ENCODE data around the gene FGF7.

Gene FGF7

DNA sequence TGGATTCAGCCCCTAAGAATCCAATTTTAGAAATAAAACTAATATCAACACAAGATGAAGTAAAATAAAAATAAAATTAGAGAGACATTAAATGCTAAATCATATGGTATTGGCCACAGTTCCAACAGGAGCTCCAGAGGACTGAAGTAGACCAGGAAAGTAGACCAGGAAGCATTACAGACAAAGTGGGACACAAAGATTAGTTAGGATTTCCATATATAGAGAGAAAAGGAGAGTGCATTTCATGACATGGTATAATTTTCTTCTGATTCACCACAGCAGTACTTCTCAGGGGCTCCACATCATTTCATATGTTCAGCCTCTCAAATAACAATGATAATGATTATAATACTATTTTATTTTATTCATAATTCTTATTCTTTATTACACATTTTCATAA, 18.3 kb downstream of the FGF7 start:
- Histone ChIP-seq H3K79me2 (ENCODE audit: low read length) (no peaks in the 10 kb centered on the region), H3K27me3 (replicated peaks; ENCODE audit: insufficient read depth, low read length) (no peaks in the 10 kb centered on the region), H3K4me2 (ENCODE audit: low read depth, low read length) (no peak overlapping the region), H4K20me1 (ENCODE audit: insufficient read depth, low read length) (no peaks in the 10 kb centered on the region), H3K4me1 (ENCODE audit: low read length) (peaks cover 36% of the 10 kb centered on the region), H3F3A (ENCODE audit: insufficient read depth, low read length) (0 out of 2 replicates have a peak, but pooled peaks cover 4% of the 10 kb centered on the region), H3K27ac (ENCODE audit: low read length) (no peak overlapping the region), H3K9me2 (replicated peaks; ENCODE audit: insufficient read depth, low read length) (no peaks in the 10 kb centered on the region), H2AFZ (ENCODE audit: low read length) (no peak overlapping the region), H3K4me3 (ENCODE audit: low read length) (no peak overlapping the region), H3K9ac (ENCODE audit: low read length) (no peak overlapping the region), H3K36me3 (replicated peaks; ENCODE audit: insufficient read depth, low read length) (no peaks in the 10 kb centered on the region), H3K9me3 (replicated peaks; ENCODE audit: insufficient read depth, low read length) (no peaks in the 10 kb centered on the region)
- DNase-seq = no peak
- TF ChIP-seq EZH2phosphoT487 (IDR thresholded peaks at IDR 0.05; ENCODE audit: low read length) (no peak), EZH2 (optimal IDR thresholded peaks at IDR 0.05; ENCODE audit: low read depth, low read length) (no peak)
- TF ChIP-seq, protein P1, sequence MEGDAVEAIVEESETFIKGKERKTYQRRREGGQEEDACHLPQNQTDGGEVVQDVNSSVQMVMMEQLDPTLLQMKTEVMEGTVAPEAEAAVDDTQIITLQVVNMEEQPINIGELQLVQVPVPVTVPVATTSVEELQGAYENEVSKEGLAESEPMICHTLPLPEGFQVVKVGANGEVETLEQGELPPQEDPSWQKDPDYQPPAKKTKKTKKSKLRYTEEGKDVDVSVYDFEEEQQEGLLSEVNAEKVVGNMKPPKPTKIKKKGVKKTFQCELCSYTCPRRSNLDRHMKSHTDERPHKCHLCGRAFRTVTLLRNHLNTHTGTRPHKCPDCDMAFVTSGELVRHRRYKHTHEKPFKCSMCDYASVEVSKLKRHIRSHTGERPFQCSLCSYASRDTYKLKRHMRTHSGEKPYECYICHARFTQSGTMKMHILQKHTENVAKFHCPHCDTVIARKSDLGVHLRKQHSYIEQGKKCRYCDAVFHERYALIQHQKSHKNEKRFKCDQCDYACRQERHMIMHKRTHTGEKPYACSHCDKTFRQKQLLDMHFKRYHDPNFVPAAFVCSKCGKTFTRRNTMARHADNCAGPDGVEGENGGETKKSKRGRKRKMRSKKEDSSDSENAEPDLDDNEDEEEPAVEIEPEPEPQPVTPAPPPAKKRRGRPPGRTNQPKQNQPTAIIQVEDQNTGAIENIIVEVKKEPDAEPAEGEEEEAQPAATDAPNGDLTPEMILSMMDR (IDR thresholded peaks at IDR 0.05; ENCODE audit: low read length) = no peak

GRCh38 chr15:49441816-49442215, 18.8 kb downstream of the FGF7 start:
- Histone ChIP-seq H3K9me2 (replicated peaks; ENCODE audit: insufficient read depth, low read length) (no peaks in the 10 kb centered on the region), H3K4me3 (ENCODE audit: low read length) (no peak overlapping the region), H2AFZ (ENCODE audit: low read length) (no peak overlapping the region), H3K27me3 (replicated peaks; ENCODE audit: insufficient read depth, low read length) (no peaks in the 10 kb centered on the region), H3K9ac (ENCODE audit: low read length) (no peak overlapping the region), H3K27ac (ENCODE audit: low read length) (no peak overlapping the region), H3K79me2 (ENCODE audit: low read length) (no peaks in the 10 kb centered on the region), H4K20me1 (ENCODE audit: insufficient read depth, low read length) (no peaks in the 10 kb centered on the region), H3K9me3 (replicated peaks; ENCODE audit: insufficient read depth, low read length) (no peaks in the 10 kb centered on the region), H3K36me3 (replicated peaks; ENCODE audit: insufficient read depth, low read length) (no peaks in the 10 kb centered on the region), H3K4me2 (ENCODE audit: low read depth, low read length) (no peak overlapping the region), H3F3A (ENCODE audit: insufficient read depth, low read length) (0 out of 2 replicates have a peak, but pooled peaks cover 4% of the 10 kb centered on the region), H3K4me1 (ENCODE audit: low read length) (peaks cover 36% of the 10 kb centered on the region)
- TF ChIP-seq EZH2 (optimal IDR thresholded peaks at IDR 0.05; ENCODE audit: low read depth, low read length) (no peak), EZH2phosphoT487 (IDR thresholded peaks at IDR 0.05; ENCODE audit: low read length) (no peak)
- TF ChIP-seq, protein P1 (IDR thresholded peaks at IDR 0.05; ENCODE audit: low read length) = no peak
- no peak for DNase-seq

GRCh38 chr15:49452595-49452994, 29.6 kb downstream of the FGF7 start:
- Histone ChIP-seq H3F3A (ENCODE audit: insufficient read depth, low read length) (no peaks in the 10 kb centered on the region), H3K9me2 (replicated peaks; ENCODE audit: insufficient read depth, low read length) (no peaks in the 10 kb centered on the region), H3K27me3 (replicated peaks; ENCODE audit: insufficient read depth, low read length) (no peaks in the 10 kb centered on the region), H3K9ac (ENCODE audit: low read length) (no peak overlapping the region), H2AFZ (ENCODE audit: low read length) (no peak overlapping the region), H3K4me1 (ENCODE audit: low read length) (no peaks in the 10 kb centered on the region), H3K79me2 (ENCODE audit: low read length) (no peaks in the 10 kb centered on the region), H3K4me2 (ENCODE audit: low read depth, low read length) (no peak overlapping the region), H4K20me1 (ENCODE audit: insufficient read depth, low read length) (no peaks in the 10 kb centered on the region), H3K27ac (ENCODE audit: low read length) (no peak overlapping the region), H3K9me3 (replicated peaks; ENCODE audit: insufficient read depth, low read length) (no peaks in the 10 kb centered on the region), H3K36me3 (replicated peaks; ENCODE audit: insufficient read depth, low read length) (no peaks in the 10 kb centered on the region), H3K4me3 (ENCODE audit: low read length) (no peak overlapping the region)
- TF ChIP-seq, protein P1 (IDR thresholded peaks at IDR 0.05; ENCODE audit: low read length) = no peak
- TF ChIP-seq EZH2 (optimal IDR thresholded peaks at IDR 0.05; ENCODE audit: low read depth, low read length) (no peak), EZH2phosphoT487 (IDR thresholded peaks at IDR 0.05; ENCODE audit: low read length) (no peak)
- no peak for DNase-seq

Measured in MM.1S (cell line).